ENCODE measurements around the gene EGLN2. TPM values are rescaled to one million over a fixed set of nuclear protein-coding genes. Genes with fewer than 3 reads are reported as not detected.
A peak's percentile ranks its signal among the peaks of the same experiment; 100 is the strongest.

The EGLN2 gene
- total and polyA plus RNA-seq, 9 of the 15 experiments (the other 6 are each of a cell fraction or from before 2014, with no cell fraction given): 9.6 to 114 (median 71.0) TPM

- Histone ChIP-seq H3K4me2 (ENCODE audit: insufficient read depth, low read length) (no peak overlapping the region), H3K4me1 (replicated peaks in 1 of 2; ENCODE audit: control insufficient read depth in 2 of 2, insufficient read depth in 2 of 2, low read length in 2 of 2) (peaks cover 38 to 81% of the 10 kb centered on the region in 2 experiments), H3K9me1 (ENCODE audit: control insufficient read depth, insufficient read depth, low read length) (peaks cover 24% of the 10 kb centered on the region)
- TF ChIP-seq GABPB1 (CRISPR knock-in tag; IDR thresholded peaks at IDR 0.05) (peak; percentile 55; the same call in 1 of the 2 replicates), CBFA2T3 (IDR thresholded peaks at IDR 0.05) (no peak), MTA1 (IDR thresholded peaks at IDR 0.05; ENCODE audit: borderline replicate concordance) (no peak), MEIS2 (IDR thresholded peaks at IDR 0.05; ENCODE audit: partially characterized antibody) (peak; percentile 70), KLF16 (IDR thresholded peaks at IDR 0.05) (0 out of 2 replicates have a peak, but pooled peaks have one; percentile 21), RFX1 (IDR thresholded peaks at IDR 0.05) (peak; percentile 90), CTCF (IDR thresholded peaks at IDR 0.05 in 2 of 3, conservative IDR thresholded peaks at IDR 0.05 in 1 of 3; ENCODE audit: insufficient read depth in 2 of 3, low read depth in 1 of 3, low read length in 3 of 3) (peak; percentile 82 to 91 (median 85)), YY1 (IDR thresholded peaks at IDR 0.05; ENCODE audit: borderline replicate concordance in 1 of 3, control insufficient read depth in 1 of 3, extremely low read depth in 1 of 3, insufficient read depth in 3 of 3, insufficient read length in 1 of 3, insufficient replicate concordance in 2 of 3, low read depth in 1 of 3, low read length in 2 of 3) (peak in 2 of 3 experiments; percentile 47 to 49), NONO (IDR thresholded peaks at IDR 0.05; ENCODE audit: low read depth in 2 of 2, low read length in 1 of 2) (no peak; a peak in 1 of 4 replicates)
- TF ChIP-seq, protein P1, sequence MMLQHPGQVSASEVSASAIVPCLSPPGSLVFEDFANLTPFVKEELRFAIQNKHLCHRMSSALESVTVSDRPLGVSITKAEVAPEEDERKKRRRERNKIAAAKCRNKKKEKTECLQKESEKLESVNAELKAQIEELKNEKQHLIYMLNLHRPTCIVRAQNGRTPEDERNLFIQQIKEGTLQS (IDR thresholded peaks at IDR 0.05): 0 out of 2 replicates have a peak, but pooled peaks have one; percentile 20
- TF ChIP-seq, protein P1 (CRISPR knock-in tag; conservative IDR thresholded peaks at IDR 0.05): no peak
- TF ChIP-seq, protein P2, sequence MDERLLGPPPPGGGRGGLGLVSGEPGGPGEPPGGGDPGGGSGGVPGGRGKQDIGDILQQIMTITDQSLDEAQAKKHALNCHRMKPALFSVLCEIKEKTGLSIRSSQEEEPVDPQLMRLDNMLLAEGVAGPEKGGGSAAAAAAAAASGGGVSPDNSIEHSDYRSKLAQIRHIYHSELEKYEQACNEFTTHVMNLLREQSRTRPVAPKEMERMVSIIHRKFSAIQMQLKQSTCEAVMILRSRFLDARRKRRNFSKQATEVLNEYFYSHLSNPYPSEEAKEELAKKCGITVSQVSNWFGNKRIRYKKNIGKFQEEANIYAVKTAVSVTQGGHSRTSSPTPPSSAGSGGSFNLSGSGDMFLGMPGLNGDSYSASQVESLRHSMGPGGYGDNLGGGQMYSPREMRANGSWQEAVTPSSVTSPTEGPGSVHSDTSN (CRISPR knock-in tag; IDR thresholded peaks at IDR 0.05; ENCODE audit: low read depth): 0 out of 2 replicates have a peak, but pooled peaks have one; percentile 23
- TF ChIP-seq, protein P2 (tag; conservative IDR thresholded peaks at IDR 0.05; ENCODE audit: low read depth): peak; percentile 81
These were observed 7.6 kb downstream of the EGLN2 start for GRCh38 chr19:40806423-40807146.

More at GRCh38 chr19:40806423-40807146, 7.6 kb downstream of the EGLN2 start:
- Histone ChIP-seq H3K79me2 (ENCODE audit: control insufficient read depth, insufficient read depth, low read length) (peaks cover 65% of the 10 kb centered on the region), H4K20me1 (replicated peaks; ENCODE audit: control insufficient read depth, insufficient read depth, low read length) (peaks cover 53% of the 10 kb centered on the region), H3K27me3 (ENCODE audit: control insufficient read depth in 2 of 2, insufficient read depth in 2 of 2, low read length in 2 of 2) (no peaks in the 10 kb centered on the region), H3K27ac (ENCODE audit: extremely low read depth, low read depth, low read length) (no peak overlapping the region), H2AFZ (ENCODE audit: low read depth, low read length) (no peak overlapping the region), H3K9ac (ENCODE audit: insufficient read depth in 1 of 2, low read depth in 2 of 2, low read length in 2 of 2) (no peak overlapping the region), H3K36me3 (ENCODE audit: control insufficient read depth, insufficient read depth, low read length) (peaks cover 81% of the 10 kb centered on the region), H3K9me3 (replicated peaks; ENCODE audit: control insufficient read depth, insufficient read depth, low read depth, low read length) (no peaks in the 10 kb centered on the region), H3K4me3 (no peak overlapping the region)
- intact Hi-C loops (cut with micrococcal nuclease): loop anchor here (5.0 kb wide), 1 partner anchor 144 kb away; no protein-coding TSS in a partner anchor
- peak; percentile 75 to 87 (median 80) for DNase-seq (ENCODE audit: extremely low read depth in 1 of 4, low spot score in 3 of 4)
- peak; percentile 89 for FAIRE-seq
- CTCF ChIA-PET (ENCODE audit: low intra/inter-chr PET ratio): interaction anchor here (0.7 kb wide), 1 partner anchor 104 kb away, joined by 3 read pairs; no protein-coding TSS in a partner anchor
- in situ Hi-C loops (cut with MboI): no loop called here
- peak; percentile 68 for ATAC-seq
- POLR2A ChIA-PET: interaction anchor here (0.6 to 3.7 kb wide), 14 partner anchors 8 to 440 kb away, joined by 3 to 26 read pairs (median 3); partner anchors contain the start of genes ACTMAP, EGLN2, RAB4B and SNRPA
- WGBS (ENCODE audit: insufficient coverage, low coverage, missing lambda C conversion rate): 56% methylated on average over 24 of the region's 26 CpGs
- BruUV-seq (replicated peaks): no TSS peak

Measured in K562 (cell line).